Measurements from ENCODE around the gene NUP98.

DNA sequence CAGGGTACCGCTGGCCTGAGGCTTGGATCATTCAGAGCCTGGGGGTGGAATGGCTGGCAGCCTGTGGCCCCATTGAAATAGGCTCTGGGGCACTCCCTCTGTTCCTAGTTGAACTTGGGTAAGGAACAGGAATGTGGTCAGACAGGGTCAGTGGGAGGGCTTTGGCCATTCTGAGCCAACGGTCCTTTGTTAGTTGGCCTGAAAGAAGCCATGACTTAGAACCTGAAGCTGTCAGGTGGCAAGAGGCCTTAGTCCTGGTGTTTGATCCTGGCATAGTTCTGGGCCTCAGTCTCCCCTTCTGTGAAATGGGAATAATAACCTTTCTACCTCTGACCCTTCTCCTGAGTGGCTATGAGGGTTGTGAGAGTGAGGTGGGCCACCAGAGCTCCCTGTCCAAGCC lies 19.3 kb upstream of the NUP98 start:
- TF ChIP-seq, protein P1, sequence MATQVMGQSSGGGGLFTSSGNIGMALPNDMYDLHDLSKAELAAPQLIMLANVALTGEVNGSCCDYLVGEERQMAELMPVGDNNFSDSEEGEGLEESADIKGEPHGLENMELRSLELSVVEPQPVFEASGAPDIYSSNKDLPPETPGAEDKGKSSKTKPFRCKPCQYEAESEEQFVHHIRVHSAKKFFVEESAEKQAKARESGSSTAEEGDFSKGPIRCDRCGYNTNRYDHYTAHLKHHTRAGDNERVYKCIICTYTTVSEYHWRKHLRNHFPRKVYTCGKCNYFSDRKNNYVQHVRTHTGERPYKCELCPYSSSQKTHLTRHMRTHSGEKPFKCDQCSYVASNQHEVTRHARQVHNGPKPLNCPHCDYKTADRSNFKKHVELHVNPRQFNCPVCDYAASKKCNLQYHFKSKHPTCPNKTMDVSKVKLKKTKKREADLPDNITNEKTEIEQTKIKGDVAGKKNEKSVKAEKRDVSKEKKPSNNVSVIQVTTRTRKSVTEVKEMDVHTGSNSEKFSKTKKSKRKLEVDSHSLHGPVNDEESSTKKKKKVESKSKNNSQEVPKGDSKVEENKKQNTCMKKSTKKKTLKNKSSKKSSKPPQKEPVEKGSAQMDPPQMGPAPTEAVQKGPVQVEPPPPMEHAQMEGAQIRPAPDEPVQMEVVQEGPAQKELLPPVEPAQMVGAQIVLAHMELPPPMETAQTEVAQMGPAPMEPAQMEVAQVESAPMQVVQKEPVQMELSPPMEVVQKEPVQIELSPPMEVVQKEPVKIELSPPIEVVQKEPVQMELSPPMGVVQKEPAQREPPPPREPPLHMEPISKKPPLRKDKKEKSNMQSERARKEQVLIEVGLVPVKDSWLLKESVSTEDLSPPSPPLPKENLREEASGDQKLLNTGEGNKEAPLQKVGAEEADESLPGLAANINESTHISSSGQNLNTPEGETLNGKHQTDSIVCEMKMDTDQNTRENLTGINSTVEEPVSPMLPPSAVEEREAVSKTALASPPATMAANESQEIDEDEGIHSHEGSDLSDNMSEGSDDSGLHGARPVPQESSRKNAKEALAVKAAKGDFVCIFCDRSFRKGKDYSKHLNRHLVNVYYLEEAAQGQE (IDR thresholded peaks at IDR 0.05; ENCODE audit: low read depth, low read length) = no peak
- TF ChIP-seq, protein P2, sequence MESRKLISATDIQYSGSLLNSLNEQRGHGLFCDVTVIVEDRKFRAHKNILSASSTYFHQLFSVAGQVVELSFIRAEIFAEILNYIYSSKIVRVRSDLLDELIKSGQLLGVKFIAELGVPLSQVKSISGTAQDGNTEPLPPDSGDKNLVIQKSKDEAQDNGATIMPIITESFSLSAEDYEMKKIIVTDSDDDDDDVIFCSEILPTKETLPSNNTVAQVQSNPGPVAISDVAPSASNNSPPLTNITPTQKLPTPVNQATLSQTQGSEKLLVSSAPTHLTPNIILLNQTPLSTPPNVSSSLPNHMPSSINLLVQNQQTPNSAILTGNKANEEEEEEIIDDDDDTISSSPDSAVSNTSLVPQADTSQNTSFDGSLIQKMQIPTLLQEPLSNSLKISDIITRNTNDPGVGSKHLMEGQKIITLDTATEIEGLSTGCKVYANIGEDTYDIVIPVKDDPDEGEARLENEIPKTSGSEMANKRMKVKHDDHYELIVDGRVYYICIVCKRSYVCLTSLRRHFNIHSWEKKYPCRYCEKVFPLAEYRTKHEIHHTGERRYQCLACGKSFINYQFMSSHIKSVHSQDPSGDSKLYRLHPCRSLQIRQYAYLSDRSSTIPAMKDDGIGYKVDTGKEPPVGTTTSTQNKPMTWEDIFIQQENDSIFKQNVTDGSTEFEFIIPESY (IDR thresholded peaks at IDR 0.05; ENCODE audit: borderline replicate concordance, low read depth) = no peak
- TF ChIP-seq, protein P3, sequence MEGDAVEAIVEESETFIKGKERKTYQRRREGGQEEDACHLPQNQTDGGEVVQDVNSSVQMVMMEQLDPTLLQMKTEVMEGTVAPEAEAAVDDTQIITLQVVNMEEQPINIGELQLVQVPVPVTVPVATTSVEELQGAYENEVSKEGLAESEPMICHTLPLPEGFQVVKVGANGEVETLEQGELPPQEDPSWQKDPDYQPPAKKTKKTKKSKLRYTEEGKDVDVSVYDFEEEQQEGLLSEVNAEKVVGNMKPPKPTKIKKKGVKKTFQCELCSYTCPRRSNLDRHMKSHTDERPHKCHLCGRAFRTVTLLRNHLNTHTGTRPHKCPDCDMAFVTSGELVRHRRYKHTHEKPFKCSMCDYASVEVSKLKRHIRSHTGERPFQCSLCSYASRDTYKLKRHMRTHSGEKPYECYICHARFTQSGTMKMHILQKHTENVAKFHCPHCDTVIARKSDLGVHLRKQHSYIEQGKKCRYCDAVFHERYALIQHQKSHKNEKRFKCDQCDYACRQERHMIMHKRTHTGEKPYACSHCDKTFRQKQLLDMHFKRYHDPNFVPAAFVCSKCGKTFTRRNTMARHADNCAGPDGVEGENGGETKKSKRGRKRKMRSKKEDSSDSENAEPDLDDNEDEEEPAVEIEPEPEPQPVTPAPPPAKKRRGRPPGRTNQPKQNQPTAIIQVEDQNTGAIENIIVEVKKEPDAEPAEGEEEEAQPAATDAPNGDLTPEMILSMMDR (IDR thresholded peaks at IDR 0.05) = no peak
- TF ChIP-seq TAF1 (IDR thresholded peaks at IDR 0.05; ENCODE audit: borderline replicate concordance, low read depth, low read length) = no peak
- TF ChIP-seq FOXJ3 (CRISPR knock-in tag; IDR thresholded peaks at IDR 0.05) = no peak
- no peak for TF ChIP-seq JUND (IDR thresholded peaks at IDR 0.05)
- no peak for TF ChIP-seq SMC3 (IDR thresholded peaks at IDR 0.05; ENCODE audit: low read depth, low read length)
- TF ChIP-seq EP300 (IDR thresholded peaks at IDR 0.05; ENCODE audit: borderline replicate concordance in 1 of 2, low read depth in 1 of 2, low read length in 1 of 2) = no peak
- no peak for TF ChIP-seq FOXM1 (IDR thresholded peaks at IDR 0.05; ENCODE audit: low read depth)
- TF ChIP-seq RFX5 (IDR thresholded peaks at IDR 0.05; ENCODE audit: low read length) = no peak

Measured in SK-N-SH (cell line).